ENCODE measurements around the gene GPD2.
"Not testable (repeated sequence)": the region's sequence is repeated elsewhere in the genome, so short reads cannot be mapped to it uniquely, and the experiment has no call there.

Gene GPD2

DNA sequence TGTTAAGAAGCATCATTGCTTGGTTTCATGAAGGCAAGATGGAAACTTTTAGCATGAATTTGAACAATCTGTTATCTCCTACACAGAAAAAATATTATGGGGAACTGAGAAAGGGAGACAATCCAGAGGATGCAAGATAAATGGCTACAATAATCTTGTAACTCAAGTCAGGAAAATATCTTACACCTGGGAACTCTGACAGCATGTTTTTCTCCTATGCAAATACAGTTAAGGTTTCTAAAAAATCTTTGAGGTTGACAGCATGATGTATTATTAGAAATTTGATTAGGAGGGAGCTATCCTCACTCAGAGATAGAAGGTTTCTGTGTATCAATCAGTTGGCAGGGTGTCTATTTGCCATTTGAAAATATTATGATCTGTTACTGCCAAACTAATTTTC, 75.6 kb downstream of the GPD2 start:
- Histone ChIP-seq H3K4me1 (ENCODE audit: insufficient read depth, low read length) (no peaks in the 10 kb centered on the region), H3K9ac (ENCODE audit: low read depth, low read length) (no peak overlapping the region), H3K9me3 (ENCODE audit: control insufficient read depth, insufficient read depth, low read length) (no peaks in the 10 kb centered on the region), H3K36me3 (ENCODE audit: insufficient read depth, low read length) (no peaks in the 10 kb centered on the region)

DNA sequence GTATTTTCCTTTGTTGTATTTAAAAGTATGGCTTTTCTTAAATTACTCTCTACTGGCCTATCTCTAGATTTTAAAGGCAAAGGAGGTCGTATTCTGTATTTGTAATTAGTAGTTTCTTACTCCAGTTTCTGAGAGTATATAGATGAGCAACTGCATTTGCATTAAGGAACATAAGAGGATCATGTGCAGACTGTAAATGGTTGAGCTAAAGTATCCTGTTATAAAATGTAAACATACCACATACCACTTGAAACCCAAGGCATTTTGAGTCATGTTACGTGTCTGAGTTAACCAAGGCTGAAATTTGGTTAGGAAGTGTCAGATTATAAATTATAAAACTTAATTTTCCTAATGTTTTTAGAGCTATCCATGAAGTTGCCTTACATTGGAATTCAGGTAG, 76.3 kb downstream of the GPD2 start:
- no peaks in the 10 kb centered on the region for H3K36me3 ChIP-seq (ENCODE audit: insufficient read depth, low read length)
- no peak overlapping the region for H3K9ac ChIP-seq (ENCODE audit: low read depth, low read length)
- no peaks in the 10 kb centered on the region for H3K9me3 ChIP-seq (ENCODE audit: control insufficient read depth, insufficient read depth, low read length)
- no peaks in the 10 kb centered on the region for H3K4me1 ChIP-seq (ENCODE audit: insufficient read depth, low read length)

GRCh38 chr2:156513219-156513618, 77.0 kb downstream of the GPD2 start:
- H3K4me1 ChIP-seq (ENCODE audit: insufficient read depth, low read length) = no peaks in the 10 kb centered on the region
- no peaks in the 10 kb centered on the region for H3K9me3 ChIP-seq (ENCODE audit: control insufficient read depth, insufficient read depth, low read length)
- no peaks in the 10 kb centered on the region for H3K36me3 ChIP-seq (ENCODE audit: insufficient read depth, low read length)
- H3K9ac ChIP-seq (ENCODE audit: low read depth, low read length) = no peak overlapping the region

GRCh38 chr2:156517419-156517818, 81.2 kb downstream of the GPD2 start:
- Histone ChIP-seq H3K4me1 (ENCODE audit: insufficient read depth, low read length) (no peaks in the 10 kb centered on the region), H3K9me3 (ENCODE audit: control insufficient read depth, insufficient read depth, low read length) (0 out of 2 replicates have a peak, but pooled peaks cover 3% of the 10 kb centered on the region), H3K36me3 (ENCODE audit: insufficient read depth, low read length) (no peaks in the 10 kb centered on the region), H3K9ac (ENCODE audit: low read depth, low read length) (no peak overlapping the region)

DNA sequence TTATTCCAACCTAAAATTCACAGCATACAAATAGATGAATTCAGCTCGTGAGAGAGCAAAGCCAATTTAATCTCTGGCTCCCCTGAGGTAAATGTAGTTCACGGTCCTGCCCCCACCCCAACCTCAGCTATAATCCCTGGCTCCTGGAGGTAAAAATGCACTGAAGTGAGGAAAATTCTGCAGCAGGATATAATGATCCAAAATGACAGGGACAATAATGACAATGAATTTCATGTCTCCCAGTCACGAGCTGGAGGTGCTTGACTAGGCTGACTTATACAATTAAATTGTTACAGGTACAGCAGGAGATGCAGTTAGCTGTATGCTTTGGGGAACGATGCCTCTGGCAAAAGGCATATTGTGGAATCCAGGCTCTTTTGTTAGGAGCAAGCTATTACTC, 82.0 kb downstream of the GPD2 start:
- H3K4me1 ChIP-seq (ENCODE audit: insufficient read depth, low read length) = no peaks in the 10 kb centered on the region
- H3K36me3 ChIP-seq (ENCODE audit: insufficient read depth, low read length) = no peaks in the 10 kb centered on the region
- H3K9ac ChIP-seq (ENCODE audit: low read depth, low read length) = no peak overlapping the region
- 0 out of 2 replicates have a peak, but pooled peaks cover 3% of the 10 kb centered on the region for H3K9me3 ChIP-seq (ENCODE audit: control insufficient read depth, insufficient read depth, low read length)

- H3K9me3 ChIP-seq (ENCODE audit: control insufficient read depth, insufficient read depth, low read length) = 0 out of 2 replicates have a peak, but pooled peaks cover 3% of the 10 kb centered on the region
- H3K4me1 ChIP-seq (ENCODE audit: insufficient read depth, low read length) = no peaks in the 10 kb centered on the region
- H3K9ac ChIP-seq (ENCODE audit: low read depth, low read length) = no peak overlapping the region
- no peaks in the 10 kb centered on the region for H3K36me3 ChIP-seq (ENCODE audit: insufficient read depth, low read length)
These were observed 86.8 kb downstream of the GPD2 start for GRCh38 chr2:156522864-156523440.

GRCh38 chr2:156526950-156527636, 90.9 kb downstream of the GPD2 start:
- no peaks in the 10 kb centered on the region for H3K9me3 ChIP-seq (ENCODE audit: control insufficient read depth, insufficient read depth, low read length)
- no peaks in the 10 kb centered on the region for H3K4me1 ChIP-seq (ENCODE audit: insufficient read depth, low read length)
- no peaks in the 10 kb centered on the region for H3K36me3 ChIP-seq (ENCODE audit: insufficient read depth, low read length)
- no peak overlapping the region for H3K9ac ChIP-seq (ENCODE audit: low read depth, low read length)

DNA sequence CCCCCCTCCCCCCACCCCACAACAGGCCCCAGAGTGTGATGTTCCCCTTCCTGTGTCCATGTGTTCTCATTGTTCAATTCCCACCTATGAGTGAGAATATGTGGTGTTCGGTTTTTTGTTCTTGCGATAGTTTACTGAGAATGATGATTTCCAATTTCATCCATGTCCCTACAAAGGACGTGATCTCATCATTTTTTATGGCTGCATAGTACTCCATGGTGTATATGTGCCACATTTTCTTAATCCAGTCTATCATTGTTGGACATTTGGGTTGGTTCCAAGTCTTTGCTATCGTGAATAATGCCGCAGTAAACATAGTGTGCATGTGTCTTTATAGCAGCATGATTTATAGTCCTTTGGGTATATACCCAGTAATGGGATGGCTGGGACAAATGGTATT, 92.4 kb downstream of the GPD2 start:
- not testable (repeated sequence) for H3K9ac ChIP-seq (ENCODE audit: low read depth, low read length); H3K4me1 ChIP-seq (ENCODE audit: insufficient read depth, low read length); H3K36me3 ChIP-seq (ENCODE audit: insufficient read depth, low read length); H3K9me3 ChIP-seq (ENCODE audit: control insufficient read depth, insufficient read depth, low read length)

DNA sequence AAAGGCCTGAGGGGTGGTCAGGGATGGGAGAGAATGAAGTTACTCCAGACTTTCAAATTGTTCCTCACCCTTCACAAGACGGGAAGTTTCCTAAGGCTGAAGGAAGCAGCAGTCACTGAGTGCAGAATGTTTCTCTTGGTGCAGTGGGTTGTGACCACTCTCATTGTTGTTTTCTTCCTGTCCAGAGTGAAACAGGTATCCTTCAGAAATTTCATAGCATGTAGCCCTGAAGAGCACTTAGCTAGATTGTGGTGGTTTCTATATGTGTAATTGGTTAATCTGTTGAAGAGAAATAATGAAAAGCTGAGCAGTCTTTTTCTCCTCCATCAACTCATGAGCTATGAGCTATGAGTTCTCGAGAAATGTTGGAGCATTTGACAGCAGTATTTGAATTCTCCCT, 96.8 kb downstream of the GPD2 start:
- H3K9ac ChIP-seq (ENCODE audit: low read depth, low read length) = no peak overlapping the region
- no peaks in the 10 kb centered on the region for H3K36me3 ChIP-seq (ENCODE audit: insufficient read depth, low read length)
- no peaks in the 10 kb centered on the region for H3K4me1 ChIP-seq (ENCODE audit: insufficient read depth, low read length)
- H3K9me3 ChIP-seq (ENCODE audit: control insufficient read depth, insufficient read depth, low read length) = no peaks in the 10 kb centered on the region; the same call in 1 of the 2 replicates

- Histone ChIP-seq H3K9me3 (ENCODE audit: control insufficient read depth, insufficient read depth, low read length) (no peaks in the 10 kb centered on the region; the same call in 1 of the 2 replicates), H3K4me1 (ENCODE audit: insufficient read depth, low read length) (no peaks in the 10 kb centered on the region; the same call in 1 of the 2 replicates), H3K36me3 (ENCODE audit: insufficient read depth, low read length) (no peaks in the 10 kb centered on the region), H3K9ac (ENCODE audit: low read depth, low read length) (no peak overlapping the region)
These were observed 100.4 kb downstream of the GPD2 start for GRCh38 chr2:156536534-156536933.

- Histone ChIP-seq H3K9ac (ENCODE audit: low read depth, low read length) (no peak overlapping the region), H3K9me3 (ENCODE audit: control insufficient read depth, insufficient read depth, low read length) (no peaks in the 10 kb centered on the region; the same call in 1 of the 2 replicates), H3K4me1 (ENCODE audit: insufficient read depth, low read length) (no peaks in the 10 kb centered on the region; the same call in 1 of the 2 replicates), H3K36me3 (ENCODE audit: insufficient read depth, low read length) (no peaks in the 10 kb centered on the region)
These were observed 101.0 kb downstream of the GPD2 start for GRCh38 chr2:156537141-156537540.

DNA sequence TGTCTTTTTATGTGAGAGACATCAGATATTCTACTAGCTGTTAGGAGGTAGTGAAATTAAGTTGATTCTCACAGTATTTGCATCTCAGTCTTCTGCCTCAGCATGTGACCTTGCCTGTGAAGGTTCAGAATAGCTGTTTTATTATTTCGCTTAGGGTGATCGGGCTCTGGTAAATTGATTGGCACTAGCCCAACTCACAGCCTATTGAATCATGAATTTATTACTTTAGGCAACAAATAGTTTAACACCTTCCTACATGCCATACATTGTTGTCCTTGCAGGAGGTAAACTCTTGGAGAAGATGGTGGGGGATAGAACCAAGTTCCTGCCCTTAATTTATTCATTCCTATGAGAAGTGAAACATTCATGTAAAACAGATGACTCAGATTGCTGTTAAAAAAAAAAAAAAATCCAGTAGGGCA, 101.9 kb downstream of the GPD2 start:
- Histone ChIP-seq H3K36me3 (ENCODE audit: insufficient read depth, low read length) (no peaks in the 10 kb centered on the region), H3K4me1 (ENCODE audit: insufficient read depth, low read length) (no peaks in the 10 kb centered on the region; the same call in 1 of the 2 replicates), H3K9me3 (ENCODE audit: control insufficient read depth, insufficient read depth, low read length) (no peaks in the 10 kb centered on the region; the same call in 1 of the 2 replicates), H3K9ac (ENCODE audit: low read depth, low read length) (no peak overlapping the region)

GRCh38 chr2:156539086-156539860, 103.1 kb downstream of the GPD2 start:
- no peaks in the 10 kb centered on the region; the same call in 1 of the 2 replicates for H3K4me1 ChIP-seq (ENCODE audit: insufficient read depth, low read length)
- H3K36me3 ChIP-seq (ENCODE audit: insufficient read depth, low read length) = no peaks in the 10 kb centered on the region
- no peak overlapping the region for H3K9ac ChIP-seq (ENCODE audit: low read depth, low read length)
- no peaks in the 10 kb centered on the region; the same call in 1 of the 2 replicates for H3K9me3 ChIP-seq (ENCODE audit: control insufficient read depth, insufficient read depth, low read length)

DNA sequence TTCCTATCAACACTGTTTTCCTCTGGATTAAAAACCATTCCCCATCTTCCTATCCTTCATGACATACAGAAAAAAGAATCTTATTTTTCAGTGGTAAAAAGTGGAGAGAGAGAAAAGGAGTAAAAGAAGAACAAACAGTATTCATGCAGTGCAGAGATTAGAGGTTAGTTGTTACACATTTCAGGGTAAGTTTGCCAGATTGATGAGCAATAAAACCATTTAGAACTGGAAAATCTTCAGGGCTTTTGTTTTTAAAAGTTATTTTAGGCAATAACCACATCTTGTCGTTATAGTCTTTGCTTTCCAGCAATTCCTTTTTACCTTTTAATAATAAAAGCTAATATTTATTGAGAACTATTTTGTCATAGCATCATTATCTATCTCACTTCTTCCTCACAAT, 104.5 kb downstream of the GPD2 start:
- H3K9ac ChIP-seq (ENCODE audit: low read depth, low read length) = no peak overlapping the region
- no peaks in the 10 kb centered on the region; the same call in 1 of the 2 replicates for H3K9me3 ChIP-seq (ENCODE audit: control insufficient read depth, insufficient read depth, low read length)
- H3K4me1 ChIP-seq (ENCODE audit: insufficient read depth, low read length) = no peaks in the 10 kb centered on the region; the same call in 1 of the 2 replicates
- no peaks in the 10 kb centered on the region for H3K36me3 ChIP-seq (ENCODE audit: insufficient read depth, low read length)

Data from ES-I3 (cell line).